SK-N-SH (cell line): ENCODE measurements around the gene SMYD2. TPM values are rescaled to one million over a fixed set of nuclear protein-coding genes. Genes with fewer than 3 reads are reported as not detected.

Experiments
- CTCF ChIA-PET: fragments of 300-600, 350-600 bp; formaldehyde crosslinking; extraction: SDS; loops from one replicate; lab custom pipeline; 2021; lab: Yijun Ruan, JAX
- POLR2A ChIA-PET: fragments of 350-600 bp; sonication (Branson Sonifier 250); formaldehyde crosslinking; extraction: SDS; loops from one replicate; lab custom pipeline; 2020; ENCODE audit warnings: antibody characterized with exemption, inconsistent platforms; lab: Yijun Ruan, JAX
- DNase-seq: peaks from one replicate; pipeline ENCODE4 v3.0.0; 2012
- H2AFZ ChIP-seq: fragments of 200-600 bp; sonication (generic); 2 replicates; pipeline ENCODE4 v1.8.1; 2016; ENCODE audit warnings: antibody characterized with exemption, mild to moderate bottlenecking, low read depth
- H3F3A ChIP-seq: fragments of 200-600 bp; sonication (generic); replicated peaks from 2 replicates; pipeline ENCODE3; 2016; ENCODE audit warnings: antibody characterized with exemption, mild to moderate bottlenecking; ENCODE audit not compliant: insufficient read depth
- H3K27ac ChIP-seq, 2 experiments: fragments of 200-500 bp in 1 of 2; fragments of 200-600 bp in 1 of 2; sonication (Bioruptor generic) in 1 of 2; sonication (generic), shearing (Covaris generic) in 1 of 2; 2 replicates each; pipeline versions ENCODE4 v1.5.1 to v1.6.1; 2014 to 2016; ENCODE audit warnings: low read depth in 2 of 2, inconsistent platforms in 1 of 2, low read length in 1 of 2, mild to moderate bottlenecking in 1 of 2, mixed read lengths in 1 of 2
- H3K27me3 ChIP-seq: fragments of 200-600 bp; sonication (generic), shearing (Covaris generic); 2 replicates; pipeline ENCODE4 v1.6.1; 2016; ENCODE audit warnings: mixed run types; ENCODE audit not compliant: insufficient read depth
- H3K36me3 ChIP-seq, 2 experiments: fragments of 200-500 bp in 1 of 2; fragments of 200-600 bp in 1 of 2; sonication (Bioruptor generic) in 1 of 2; sonication (generic) in 1 of 2; replicated peaks in 1 of 2; 2 replicates each; pipeline versions ENCODE3 to v1.5.1; 2014 to 2016; ENCODE audit warnings: low read length in 1 of 2, mild to moderate bottlenecking in 1 of 2; ENCODE audit not compliant: insufficient read depth in 2 of 2, control insufficient read depth in 1 of 2
- H3K4me1 ChIP-seq, 2 experiments: fragments of 200-500 bp in 1 of 2; fragments of 200-600 bp in 1 of 2; sonication (Bioruptor generic) in 1 of 2; sonication (generic), shearing (Covaris generic) in 1 of 2; 2 replicates each; pipeline versions ENCODE4 v1.5.1 to v1.6.1; 2014 to 2016; ENCODE audit warnings: low read depth in 1 of 2, low read length in 1 of 2, mixed run types in 1 of 2; ENCODE audit not compliant: insufficient read depth in 2 of 2, control insufficient read depth in 1 of 2
- H3K4me2 ChIP-seq: fragments of 200-600 bp; sonication (generic), shearing (Covaris generic); 2 replicates; pipeline ENCODE4 v1.6.1; 2017; ENCODE audit warnings: mixed run types
- H3K4me3 ChIP-seq, 2 experiments: fragments of 200-500 bp in 1 of 2; fragments of 200-600 bp in 1 of 2; sonication (Bioruptor generic) in 1 of 2; sonication (generic), shearing (Covaris generic) in 1 of 2; 2 replicates each; pipeline versions ENCODE4 v1.5.1 to v1.8.1; 2014 to 2016; ENCODE audit warnings: low read depth in 2 of 2, inconsistent platforms in 1 of 2, low read length in 1 of 2, mild to moderate bottlenecking in 1 of 2, mixed read lengths in 1 of 2, moderate library complexity in 1 of 2
- H3K79me2 ChIP-seq: fragments of 200-600 bp; sonication (generic); 2 replicates; pipeline ENCODE4 v1.8.1; 2017; ENCODE audit warnings: mild to moderate bottlenecking; ENCODE audit not compliant: insufficient read depth
- H3K9ac ChIP-seq: fragments of 200-600 bp; sonication (generic); 2 replicates; pipeline ENCODE4 v1.6.1; 2017; ENCODE audit warnings: mixed run types
- H3K9me2 ChIP-seq: fragments of 200-600 bp; sonication (generic); 2 replicates; pipeline ENCODE4 v1.6.1; 2017; ENCODE audit warnings: mixed run types
- H3K9me3 ChIP-seq: fragments of 200-600 bp; sonication (generic); 2 replicates; pipeline ENCODE4 v1.6.1; 2017; ENCODE audit warnings: mixed run types, mild to moderate bottlenecking, moderate library complexity
- H4K20me1 ChIP-seq: fragments of 200-600 bp; sonication (generic); 2 replicates; pipeline ENCODE4 v1.6.1; 2017; ENCODE audit warnings: mild to moderate bottlenecking, mixed run types; ENCODE audit not compliant: insufficient read depth
- CHD2 ChIP-seq: fragments of 150-350 bp; IDR thresholded peaks from 2 replicates; pipeline ENCODE4 v1.6.1; 2018; ENCODE audit warnings: low read length; ENCODE audit not compliant: partially characterized antibody
- ELF1 ChIP-seq: IDR thresholded peaks from 2 replicates; pipeline ENCODE4 v1.4.0; 2012
- EP300 ChIP-seq, 2 experiments: IDR thresholded peaks; 2 replicates each; pipeline versions ENCODE4 v1.4.0 to v1.6.1; 2012; ENCODE audit warnings: borderline replicate concordance in 1 of 2, low read depth in 1 of 2, low read length in 1 of 2
- FOXM1 ChIP-seq: IDR thresholded peaks from 2 replicates; pipeline ENCODE4 v1.4.0; 2012; ENCODE audit warnings: low read depth, mild to moderate bottlenecking
- JUND ChIP-seq: IDR thresholded peaks from 2 replicates; pipeline ENCODE4 v1.4.0; 2012
- MEF2A ChIP-seq: IDR thresholded peaks from 2 replicates; pipeline ENCODE4 v1.4.0; 2012; ENCODE audit warnings: low read depth, borderline replicate concordance
- NRF1 ChIP-seq: IDR thresholded peaks from 2 replicates; pipeline ENCODE4 v1.6.1; 2012; ENCODE audit warnings: low read depth, mild to moderate bottlenecking, low read length
- RAD21 ChIP-seq: IDR thresholded peaks from 2 replicates; pipeline ENCODE4 v1.6.1; 2012; ENCODE audit warnings: mild to moderate bottlenecking, low read length
- RCOR1 ChIP-seq: fragments of 150-350 bp; IDR thresholded peaks from 2 replicates; pipeline ENCODE4 v1.6.1; 2017; ENCODE audit warnings: antibody characterized with exemption, low read length
- RFX5 ChIP-seq: IDR thresholded peaks from 2 replicates; pipeline ENCODE4 v1.6.1; 2012; ENCODE audit warnings: mild to moderate bottlenecking, improper control_type of control experiment, low read length
- RXRA ChIP-seq: IDR thresholded peaks from 2 replicates; pipeline ENCODE4 v1.4.0; 2012; ENCODE audit warnings: low read depth, mild to moderate bottlenecking, borderline replicate concordance
- SMC3 ChIP-seq: IDR thresholded peaks from 2 replicates; pipeline ENCODE4 v1.6.1; 2012; ENCODE audit warnings: low read depth, low read length, improper control_type of control experiment
- TAF1 ChIP-seq: IDR thresholded peaks from 2 replicates; pipeline ENCODE4 v1.6.1; 2012; ENCODE audit warnings: low read depth, mild to moderate bottlenecking, low read length, moderate library complexity, borderline replicate concordance
- TCF12 ChIP-seq: IDR thresholded peaks from 2 replicates; pipeline ENCODE4 v1.4.0; 2012
- YY1 ChIP-seq: IDR thresholded peaks from 2 replicates; pipeline ENCODE4 v1.4.0; 2012; ENCODE audit warnings: low read depth, mild to moderate bottlenecking
- WGBS: methylation state at CpG from one replicate; pipeline ENCODE4 v1.1.6; 2017; ENCODE audit warnings: low lambda C conversion rate; 5-methylcytosine and 5-hydroxymethylcytosine counted together
- polyA plus RNA-seq, 3 experiments: library from polyadenylated mRNA; depleted of rRNA; stranded (reverse); fragments of >200 nt; gene quantifications; 2 replicates each; pipeline ENCODE4 v1.2.3, GENCODE V29; 2012
- TF ChIP-seq, protein P1 (sequence below): IDR thresholded peaks from 2 replicates; pipeline ENCODE4 v1.4.0; 2012; ENCODE audit warnings: low read depth
- TF ChIP-seq, protein P2 (sequence below): fragments of 150-350 bp; IDR thresholded peaks from 2 replicates; pipeline ENCODE4 v1.6.1; 2016; ENCODE audit warnings: mild to moderate bottlenecking, low read depth, low read length
- TF ChIP-seq, protein P3 (sequence below): IDR thresholded peaks from 2 replicates; pipeline ENCODE4; 2012

Gene SMYD2
- polyA plus RNA-seq, 1 of the 3 experiments (the other 2 are of a cell fraction), result 23.1 TPM

DNA sequence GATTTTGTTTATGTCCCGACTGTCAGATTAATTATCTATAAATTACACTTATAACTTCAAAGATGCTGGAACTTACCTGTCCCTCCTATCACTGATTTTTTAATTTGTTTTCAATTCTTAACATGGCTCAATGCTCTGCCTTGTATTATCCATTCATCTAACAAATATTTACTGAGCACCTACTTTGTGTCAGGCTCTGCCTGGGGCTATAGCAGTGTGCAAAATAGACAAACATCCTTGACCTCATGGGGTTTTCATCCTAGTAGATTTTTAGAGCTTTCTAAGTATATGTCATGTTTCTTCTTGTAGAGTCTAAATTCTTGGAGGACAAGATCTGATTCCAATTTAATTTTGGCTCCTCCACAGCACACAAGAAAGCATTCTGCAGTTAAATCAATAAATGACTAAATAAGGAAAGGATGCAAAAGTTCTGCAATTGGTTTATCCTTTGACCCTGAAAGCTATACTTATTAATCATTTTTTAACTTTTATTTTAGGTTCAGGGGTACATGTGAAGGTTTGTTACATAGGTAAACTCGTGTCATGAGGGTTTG, 10.8 kb upstream of the SMYD2 start:
- no peaks in the 10 kb centered on the region for H3K36me3 ChIP-seq
- POLR2A ChIA-PET, result no interaction called here
- no peak overlapping the region for H3K4me2 ChIP-seq
- no peaks in the 10 kb centered on the region for H3K9me3 ChIP-seq
- no peak for DNase-seq
- no peaks in the 10 kb centered on the region for H3K79me2 ChIP-seq
- H3F3A ChIP-seq, result no peaks in the 10 kb centered on the region
- no peaks in the 10 kb centered on the region for H3K9me2 ChIP-seq
- H4K20me1 ChIP-seq, result no peaks in the 10 kb centered on the region
- TF ChIP-seq, protein P1, sequence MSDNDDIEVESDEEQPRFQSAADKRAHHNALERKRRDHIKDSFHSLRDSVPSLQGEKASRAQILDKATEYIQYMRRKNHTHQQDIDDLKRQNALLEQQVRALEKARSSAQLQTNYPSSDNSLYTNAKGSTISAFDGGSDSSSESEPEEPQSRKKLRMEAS, result no peak
- TF ChIP-seq MEF2A (no peak), NRF1 (no peak)
- H3K9ac ChIP-seq, result no peak overlapping the region
- no peak overlapping the region for H3K27ac ChIP-seq
- CTCF ChIA-PET, result interaction anchor here (1.4 to 4.4 kb wide), 3 partner anchors 9 to 62 kb away, joined by 8 to 35 read pairs (median 27); no protein-coding TSS in a partner anchor
- H3K27me3 ChIP-seq, result no peaks in the 10 kb centered on the region
- WGBS, result 60% methylated on average over 2 of the region's 2 CpGs
- H3K4me3 ChIP-seq, result no peak overlapping the region
- H2AFZ ChIP-seq, result no peak overlapping the region
- peaks cover 0 to 10% of the 10 kb centered on the region in 2 experiments; a peak in 2 of 4 replicates for H3K4me1 ChIP-seq

DNA sequence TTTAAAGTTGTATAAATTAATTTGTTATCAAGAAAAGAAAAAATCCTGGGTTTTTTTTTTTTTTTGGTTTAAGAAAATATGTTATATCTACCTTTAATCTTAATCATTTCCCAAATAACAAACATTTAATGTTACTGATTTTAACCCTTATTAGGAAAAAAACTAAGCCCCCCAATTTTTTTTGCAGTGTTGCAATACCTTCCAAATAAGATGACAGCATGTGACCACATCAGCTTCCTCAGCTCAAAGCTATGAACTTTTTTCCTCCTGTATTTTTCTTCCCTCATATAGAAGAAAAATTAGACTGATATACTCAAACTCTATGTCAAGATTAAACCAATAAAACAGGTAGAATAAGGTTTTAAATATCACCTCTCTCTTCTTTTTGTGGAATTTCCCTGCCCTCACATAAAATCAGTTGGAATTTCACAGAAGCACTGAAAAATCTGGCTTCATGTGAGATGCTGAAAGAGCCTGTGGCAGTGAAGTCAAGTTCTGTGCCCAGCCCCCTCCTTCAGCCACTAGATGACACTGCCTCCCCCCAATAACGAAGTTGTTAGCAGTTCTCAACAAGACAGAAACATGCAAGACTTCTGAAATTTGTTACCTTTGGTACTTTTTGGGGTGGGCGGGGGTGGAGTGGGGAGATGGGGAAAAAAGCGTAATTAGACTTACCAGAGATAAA, 9.6 kb upstream of the SMYD2 start:
- POLR2A ChIA-PET, result no interaction called here
- Histone ChIP-seq H3K4me1 (peaks cover 0 to 10% of the 10 kb centered on the region in 2 experiments; a peak in 2 of 4 replicates), H3K36me3 (no peaks in the 10 kb centered on the region), H3K9me2 (no peaks in the 10 kb centered on the region), H3K9ac (no peak overlapping the region), H4K20me1 (no peaks in the 10 kb centered on the region), H3K4me2 (no peak overlapping the region), H3F3A (no peaks in the 10 kb centered on the region), H3K79me2 (no peaks in the 10 kb centered on the region), H3K27ac (no peak overlapping the region), H3K4me3 (no peak overlapping the region), H3K9me3 (no peaks in the 10 kb centered on the region), H3K27me3 (no peaks in the 10 kb centered on the region), H2AFZ (no peak overlapping the region)
- peak; percentile 39; the same call in 1 of the 2 replicates for TF ChIP-seq RAD21
- no peak for TF ChIP-seq NRF1
- CTCF ChIA-PET, result interaction anchor here (1.2 to 4.4 kb wide), 6 partner anchors 9 to 61 kb away, joined by 3 to 35 read pairs (median 14); partner anchors contain the start of gene SMYD2
- peak; percentile 25 for DNase-seq
- WGBS, result 60% methylated on average over 3 of the region's 3 CpGs

DNA sequence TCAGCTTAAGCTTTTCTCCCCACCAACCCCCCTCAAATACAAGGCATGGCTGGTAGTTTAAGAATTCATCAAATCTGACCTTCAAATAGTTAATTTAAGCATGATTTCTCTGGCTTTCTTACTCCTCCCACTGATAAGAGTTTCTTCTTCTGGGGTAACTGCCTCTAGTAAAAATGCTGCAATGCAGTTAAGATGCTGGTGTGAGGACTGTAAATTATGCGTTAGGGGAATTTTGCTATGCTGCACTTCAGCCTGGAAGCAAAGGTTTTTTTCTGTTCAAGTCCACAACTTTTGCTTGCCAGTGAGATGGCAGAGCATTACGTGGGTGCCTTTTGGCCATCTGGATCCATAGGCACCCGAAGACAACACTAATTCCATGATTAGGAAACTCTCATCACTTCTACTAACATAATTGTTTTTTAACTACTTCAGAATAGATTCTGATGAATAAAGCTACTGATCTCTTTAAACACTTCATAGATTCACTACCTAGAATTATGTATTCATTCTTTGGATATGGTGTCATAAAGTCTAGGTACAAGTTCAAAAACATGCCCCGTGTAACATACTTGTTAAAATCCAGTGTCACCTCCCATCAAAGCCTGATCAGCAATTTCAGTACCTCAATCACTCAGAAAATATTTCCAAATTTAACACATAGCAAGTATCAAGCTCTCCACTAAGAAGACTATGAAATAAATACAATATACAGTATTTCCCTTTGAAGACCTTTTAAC, 8.8 kb upstream of the SMYD2 start:
- H3K79me2 ChIP-seq, result no peaks in the 10 kb centered on the region
- TF ChIP-seq, protein P1, result no peak
- no peak for TF ChIP-seq EP300 (IDR thresholded peaks at IDR 0.05; ENCODE audit: borderline replicate concordance in 1 of 2, low read depth in 1 of 2, low read length in 1 of 2)
- TF ChIP-seq NRF1, result no peak
- TF ChIP-seq, protein P2, sequence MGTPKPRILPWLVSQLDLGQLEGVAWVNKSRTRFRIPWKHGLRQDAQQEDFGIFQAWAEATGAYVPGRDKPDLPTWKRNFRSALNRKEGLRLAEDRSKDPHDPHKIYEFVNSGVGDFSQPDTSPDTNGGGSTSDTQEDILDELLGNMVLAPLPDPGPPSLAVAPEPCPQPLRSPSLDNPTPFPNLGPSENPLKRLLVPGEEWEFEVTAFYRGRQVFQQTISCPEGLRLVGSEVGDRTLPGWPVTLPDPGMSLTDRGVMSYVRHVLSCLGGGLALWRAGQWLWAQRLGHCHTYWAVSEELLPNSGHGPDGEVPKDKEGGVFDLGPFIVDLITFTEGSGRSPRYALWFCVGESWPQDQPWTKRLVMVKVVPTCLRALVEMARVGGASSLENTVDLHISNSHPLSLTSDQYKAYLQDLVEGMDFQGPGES, result no peak
- TF ChIP-seq MEF2A, result no peak
- TF ChIP-seq FOXM1, result no peak
- TF ChIP-seq, protein P3, sequence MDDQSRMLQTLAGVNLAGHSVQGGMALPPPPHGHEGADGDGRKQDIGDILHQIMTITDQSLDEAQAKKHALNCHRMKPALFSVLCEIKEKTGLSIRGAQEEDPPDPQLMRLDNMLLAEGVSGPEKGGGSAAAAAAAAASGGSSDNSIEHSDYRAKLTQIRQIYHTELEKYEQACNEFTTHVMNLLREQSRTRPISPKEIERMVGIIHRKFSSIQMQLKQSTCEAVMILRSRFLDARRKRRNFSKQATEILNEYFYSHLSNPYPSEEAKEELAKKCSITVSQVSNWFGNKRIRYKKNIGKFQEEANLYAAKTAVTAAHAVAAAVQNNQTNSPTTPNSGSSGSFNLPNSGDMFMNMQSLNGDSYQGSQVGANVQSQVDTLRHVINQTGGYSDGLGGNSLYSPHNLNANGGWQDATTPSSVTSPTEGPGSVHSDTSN, result no peak
- no peak for TF ChIP-seq JUND
- TF ChIP-seq SMC3, result no peak
- TF ChIP-seq YY1, result no peak
- TF ChIP-seq TAF1, result no peak
- TF ChIP-seq CHD2, result no peak
- no peak for TF ChIP-seq RXRA
- TF ChIP-seq RCOR1, result no peak
- TF ChIP-seq ELF1, result no peak
- no peak for TF ChIP-seq TCF12
- no peak for TF ChIP-seq RFX5

More for the DNA sequence above, 8.8 kb upstream of the SMYD2 start:
- Histone ChIP-seq H3K9ac (no peak overlapping the region), H3K27me3 (no peaks in the 10 kb centered on the region), H3K4me2 (no peak overlapping the region), H3K4me3 (no peak overlapping the region), H3K36me3 (no peaks in the 10 kb centered on the region), H3K9me2 (no peaks in the 10 kb centered on the region), H2AFZ (no peak overlapping the region), H4K20me1 (no peaks in the 10 kb centered on the region), H3K9me3 (no peaks in the 10 kb centered on the region), H3K4me1 (peaks cover 0 to 10% of the 10 kb centered on the region in 2 experiments; a peak in 2 of 4 replicates), H3F3A (no peaks in the 10 kb centered on the region), H3K27ac (no peak overlapping the region)
- ChIA-PET CTCF (interaction anchor here (2.0 to 4.4 kb wide), 4 partner anchors 8 to 60 kb away, joined by 5 to 35 read pairs (median 24); partner anchors contain the start of gene SMYD2), POLR2A (no interaction called here)
- WGBS, result 63% methylated on average over 4 of the region's 4 CpGs
- DNase-seq, result no peak
